Endothelial cell of umbilical vein (primary cell): ENCODE results near the gene ZNF846. TPM values are rescaled to one million over a fixed set of nuclear protein-coding genes. Genes with fewer than 3 reads are reported as not detected.

Experiments
- Bru-seq: library from RNA; stranded (reverse); fragments of 400-500 nt; gene quantifications from one replicate; lab custom pipeline; 2021; lab: Mats Ljungman, UMichigan
- BruChase-seq, 2 experiments: library from RNA; stranded (reverse); fragments of 400-500 nt; gene quantifications; one replicate each; lab custom pipeline; 2021; lab: Mats Ljungman, UMichigan
- BruUV-seq: library from RNA; stranded (reverse); fragments of 400-500 nt; replicated peaks from 2 replicates; lab custom pipeline; 2021; lab: Mats Ljungman, UMichigan
- CTCF ChIA-PET: fragments of 300-600, 350-600 bp; sonication (Branson Sonifier 250); formaldehyde crosslinking; loops from one replicate; lab custom pipeline; 2021; ENCODE audit warnings: antibody characterized with exemption, inconsistent platforms; lab: Charles Lee
- POLR2A ChIA-PET: fragments of 300-600, 350-600 bp; sonication (Branson Sonifier 250); formaldehyde crosslinking; loops from one replicate; lab custom pipeline; 2021; ENCODE audit warnings: antibody characterized with exemption, inconsistent platforms; lab: Charles Lee
- DNase-seq: peaks from one replicate; pipeline ENCODE4 v3.0.0-alpha.2; 2011; ENCODE audit warnings: low read depth, low spot score
- FAIRE-seq: peaks from 2 replicates; lab custom pipeline; 2011; peaks lifted over from hg19 to GRCh38; lab: Jason Lieb, UNC
- H2AFZ ChIP-seq: 2 replicates; pipeline ENCODE4 v1.6.0; 2012; ENCODE audit warnings: low read depth, low read length, control low read depth, inconsistent platforms
- H3K27ac ChIP-seq: 2 replicates; pipeline ENCODE4 v1.5.1; 2011; ENCODE audit warnings: low read depth, mild to moderate bottlenecking, control low read depth, low read length, moderate library complexity; ENCODE audit not compliant: insufficient read depth
- H3K27me3 ChIP-seq, 2 experiments: 2 replicates each; pipeline versions ENCODE4 v1.6.0 to v1.6.1; 2011; ENCODE audit warnings: low read length in 2 of 2, mixed read lengths in 1 of 2; ENCODE audit not compliant: control insufficient read depth in 2 of 2, insufficient read depth in 2 of 2
- H3K36me3 ChIP-seq, 2 experiments: 2 replicates in 1 of 2; 3 replicates in 1 of 2; pipeline ENCODE4 v1.5.1; 2011; ENCODE audit warnings: low read length in 2 of 2, mild to moderate bottlenecking in 1 of 2, moderate library complexity in 1 of 2; ENCODE audit not compliant: control insufficient read depth in 2 of 2, insufficient read depth in 2 of 2; ENCODE audit errors: extremely low read depth in 1 of 2
- H3K4me1 ChIP-seq: 3 replicates; pipeline ENCODE4 v1.5.1; 2011; ENCODE audit warnings: mild to moderate bottlenecking, low read length; ENCODE audit not compliant: control insufficient read depth, insufficient read depth; ENCODE audit errors: extremely low read depth
- H3K4me2 ChIP-seq: 2 replicates; pipeline ENCODE4 v1.6.1; 2011; ENCODE audit warnings: low read length, control low read depth, mixed read lengths; ENCODE audit not compliant: insufficient read depth
- H3K4me3 ChIP-seq, 3 experiments: fragments of 200-600 bp in 1 of 3; sonication (generic), shearing (Covaris generic) in 1 of 3; replicated peaks in 1 of 3; 2 replicates each; pipeline ENCODE4 v1.5.1; 2011 to 2016; ENCODE audit warnings: control low read depth in 3 of 3, low read length in 3 of 3, mild to moderate bottlenecking in 2 of 3, inconsistent platforms in 1 of 3, low read depth in 1 of 3, moderate library complexity in 1 of 3; ENCODE audit not compliant: insufficient read depth in 1 of 3
- H3K79me2 ChIP-seq: 2 replicates; pipeline ENCODE4 v1.6.0; 2012; ENCODE audit warnings: low read length, inconsistent platforms; ENCODE audit not compliant: control insufficient read depth, insufficient read depth
- H3K9ac ChIP-seq: replicated peaks from 2 replicates; pipeline ENCODE3; 2011; ENCODE audit warnings: low read length, control low read depth; ENCODE audit not compliant: insufficient read depth; ENCODE audit errors: extremely low read depth
- H3K9me1 ChIP-seq: replicated peaks from 3 replicates; pipeline ENCODE4 v1.6.0; 2011; ENCODE audit warnings: mild to moderate bottlenecking, low read length; ENCODE audit not compliant: control insufficient read depth, insufficient read depth; ENCODE audit errors: extremely low read depth
- H3K9me3 ChIP-seq: replicated peaks from 2 replicates; pipeline ENCODE4 v1.5.1; 2012; ENCODE audit warnings: low read length, inconsistent platforms; ENCODE audit not compliant: control insufficient read depth, insufficient read depth
- H4K20me1 ChIP-seq: replicated peaks from 2 replicates; pipeline ENCODE3; 2011; ENCODE audit warnings: mild to moderate bottlenecking, low read length; ENCODE audit not compliant: control insufficient read depth, insufficient read depth; ENCODE audit errors: extremely low read depth
- EZH2 ChIP-seq: IDR thresholded peaks from 2 replicates; pipeline ENCODE4 v1.6.1; 2012; ENCODE audit warnings: borderline replicate concordance, low read depth, mild to moderate bottlenecking, moderate library complexity, low read length, inconsistent platforms; ENCODE audit not compliant: severe bottlenecking
- FOS ChIP-seq: IDR thresholded peaks from 2 replicates; pipeline ENCODE4 v1.6.1; 2011; ENCODE audit warnings: mild to moderate bottlenecking, low read length, moderate library complexity, borderline replicate concordance; ENCODE audit not compliant: insufficient read depth
- GATA2 ChIP-seq: IDR thresholded peaks from 2 replicates; pipeline ENCODE4 v1.7.0; 2011; ENCODE audit warnings: low read depth, mild to moderate bottlenecking, moderate library complexity, mixed read lengths, low read length; ENCODE audit not compliant: insufficient read length, insufficient read depth
- JUN ChIP-seq: IDR thresholded peaks from 2 replicates; pipeline ENCODE4 v1.6.1; 2011; ENCODE audit warnings: borderline replicate concordance, low read depth; ENCODE audit not compliant: insufficient read length, insufficient read depth
- MYC ChIP-seq: IDR thresholded peaks from one replicate; pipeline ENCODE4 v1.6.1; 2011; ENCODE audit warnings: mild to moderate bottlenecking, low read depth, low read length
- POLR2A ChIP-seq: IDR thresholded peaks from 2 replicates; pipeline ENCODE4 v1.6.1; 2012; ENCODE audit warnings: low read depth, mild to moderate bottlenecking, control low read depth, low read length
- POLR2AphosphoS5 ChIP-seq: IDR thresholded peaks from 2 replicates; pipeline ENCODE4 v1.6.1; 2012; ENCODE audit warnings: low read depth, mild to moderate bottlenecking, control low read depth, low read length, moderate library complexity; ENCODE audit not compliant: insufficient read depth
- dilution Hi-C: fragments of 300-500 bp; cut with MboI; formaldehyde crosslinking; loops from one replicate; pipeline ENCODE4 v1.15.0; 2019; ENCODE audit warnings: low sequenced_read_pairs; ENCODE audit not compliant: extremely low pct_ligation_motif_present
- intact Hi-C: fragments of 100-400 bp; cut with micrococcal nuclease; formaldehyde crosslinking; loops from one replicate; pipeline ENCODE4 v1.10.0; 2022
- long read RNA-seq: library from polyadenylated mRNA; stranded (forward); transcript quantifications from one replicate; pipeline ENCODE4 v2.0.0, GENCODE V29; 2021
- polyA minus RNA-seq, 3 experiments: library from RNA; depleted of rRNA, polyadenylated mRNA; stranded (reverse); fragments of >200 nt; gene quantifications; 1 replicate in 1 of 3; 2 replicates in 2 of 3; pipeline ENCODE4 v1.2.3, GENCODE V29; 2011
- polyA plus RNA-seq, 4 experiments: library from polyadenylated mRNA; depleted of rRNA in 3 of 4; stranded (reverse) in 3 of 4; unstranded in 1 of 4; fragments of >200 nt; gene quantifications; 2 replicates each; pipeline versions ENCODE4 v1.2.1 to v1.2.3, GENCODE V29; 2011 to 2012; ENCODE audit warnings: missing spikeins in 1 of 4
- total RNA-seq: library from RNA; stranded (reverse); gene quantifications from 2 replicates; pipeline ENCODE4 v1.2.3, GENCODE V29; 2021
- TF ChIP-seq, protein P1 (sequence below), 2 donors: IDR thresholded peaks; 1 replicate in 1 of 2; 2 replicates in 1 of 2; pipeline ENCODE4 v1.5.1; 2011; ENCODE audit warnings: low read length in 2 of 2, mild to moderate bottlenecking in 2 of 2, moderate library complexity in 2 of 2, control low read depth in 1 of 2, inconsistent platforms in 1 of 2, low read depth in 1 of 2; ENCODE audit not compliant: insufficient read depth in 1 of 2; ENCODE audit errors: extremely low read depth in 1 of 2
- TF ChIP-seq, protein P2 (sequence below): IDR thresholded peaks from 2 replicates; pipeline ENCODE4 v1.6.1; 2011; ENCODE audit not compliant: insufficient read depth, insufficient read length

Gene ZNF846
- 6.9 and 8.3 TPM in 2 replicates for total RNA-seq
- polyA plus RNA-seq = 2.7 and 3.9 TPM in 2 replicates
- polyA plus RNA-seq (2011; cell fraction: cytosol; rRNA removed) = 3.7 and 4.4 TPM in 2 replicates
- polyA plus RNA-seq (2011; cell fraction: nucleus; rRNA removed) = 13.0 and 15.3 TPM in 2 replicates
- polyA plus RNA-seq (2012) = 5.3 and 6.9 TPM in 2 replicates
- polyA minus RNA-seq = 8.2 and 17.3 TPM in 2 replicates
- not detected for polyA minus RNA-seq (2011; cell fraction: cytosol; rRNA and poly(A)+ RNA removed)
- polyA minus RNA-seq (2011; cell fraction: nucleus; rRNA and poly(A)+ RNA removed) = 11.1 and 11.5 TPM in 2 replicates
- percentile 51 among the genes with signal in this experiment for Bru-seq, nascent RNA
- BruChase-seq, experiment 1, labeled RNA remaining after a 6-hour chase = percentile 64 among the genes with signal in this experiment
- percentile 62 among the genes with signal in this experiment for BruChase-seq, experiment 2, labeled RNA remaining after a 2-hour chase
- long read RNA-seq, partial matches to known transcripts = 2 of 4 reads
- long read RNA-seq, other reads (novel, unspliced or antisense) = 1 of 4 reads

DNA sequence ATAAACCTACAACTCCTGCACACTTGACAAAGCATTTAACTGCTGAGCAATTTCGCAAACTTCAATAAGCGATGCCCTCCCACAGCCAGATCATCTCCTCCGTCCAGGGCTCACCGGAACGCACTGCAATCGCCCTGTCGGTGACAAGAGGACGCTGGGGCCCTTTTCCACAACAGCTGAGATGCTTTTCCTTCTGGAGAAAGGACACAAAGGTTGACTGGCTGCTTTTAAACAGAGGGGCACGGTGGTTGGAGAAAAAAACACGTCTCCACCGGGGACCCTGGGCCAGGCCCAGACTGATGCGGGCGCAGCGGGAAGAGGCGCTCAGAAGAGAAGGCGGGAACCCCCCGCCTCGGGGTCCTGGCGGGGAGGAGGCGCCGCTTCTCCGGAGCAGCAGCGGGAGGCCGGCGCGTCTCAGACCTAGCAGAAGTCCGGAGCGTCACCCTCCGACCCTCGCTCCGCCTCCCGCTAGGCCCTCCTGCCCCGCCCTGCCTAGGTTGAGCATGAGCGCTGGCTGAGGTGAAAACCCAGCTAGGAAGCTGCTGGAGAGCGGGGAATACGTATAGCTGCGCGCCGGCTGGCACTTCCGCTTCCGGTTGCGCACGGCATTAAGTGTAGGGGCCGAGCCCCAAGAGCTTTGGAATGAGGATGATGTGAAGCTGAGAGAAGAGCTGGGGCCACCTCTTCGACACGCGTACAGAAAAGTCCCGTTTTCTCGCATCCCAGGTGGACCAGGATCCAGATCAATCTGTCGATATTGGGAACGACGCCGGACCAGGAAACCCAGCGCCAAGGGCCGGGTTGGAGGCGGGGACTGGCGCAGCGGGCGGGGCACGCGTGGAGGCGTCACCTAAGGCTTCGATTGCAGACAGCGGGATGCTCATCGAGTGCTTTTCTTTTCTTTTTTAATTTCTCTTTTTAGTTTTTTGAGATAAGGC is at the start of gene ZNF846:
Gene ZNF846 (minus strand): TSS at position 564 of the 938 bp plus-strand sequence. CDS start 3,788 bp downstream, outside the sequence.
- BruUV-seq = TSS peak; percentile 59
- intact Hi-C loops = loop anchor here (1.0 kb wide), 5 partner anchors 17 to 333 kb away; partner anchors contain the start of genes ZNF266, ZNF561 and ZNF562
- no peaks in the 10 kb centered on the region for H3K79me2 ChIP-seq
- no peak for TF ChIP-seq EZH2
- TF ChIP-seq, protein P1, sequence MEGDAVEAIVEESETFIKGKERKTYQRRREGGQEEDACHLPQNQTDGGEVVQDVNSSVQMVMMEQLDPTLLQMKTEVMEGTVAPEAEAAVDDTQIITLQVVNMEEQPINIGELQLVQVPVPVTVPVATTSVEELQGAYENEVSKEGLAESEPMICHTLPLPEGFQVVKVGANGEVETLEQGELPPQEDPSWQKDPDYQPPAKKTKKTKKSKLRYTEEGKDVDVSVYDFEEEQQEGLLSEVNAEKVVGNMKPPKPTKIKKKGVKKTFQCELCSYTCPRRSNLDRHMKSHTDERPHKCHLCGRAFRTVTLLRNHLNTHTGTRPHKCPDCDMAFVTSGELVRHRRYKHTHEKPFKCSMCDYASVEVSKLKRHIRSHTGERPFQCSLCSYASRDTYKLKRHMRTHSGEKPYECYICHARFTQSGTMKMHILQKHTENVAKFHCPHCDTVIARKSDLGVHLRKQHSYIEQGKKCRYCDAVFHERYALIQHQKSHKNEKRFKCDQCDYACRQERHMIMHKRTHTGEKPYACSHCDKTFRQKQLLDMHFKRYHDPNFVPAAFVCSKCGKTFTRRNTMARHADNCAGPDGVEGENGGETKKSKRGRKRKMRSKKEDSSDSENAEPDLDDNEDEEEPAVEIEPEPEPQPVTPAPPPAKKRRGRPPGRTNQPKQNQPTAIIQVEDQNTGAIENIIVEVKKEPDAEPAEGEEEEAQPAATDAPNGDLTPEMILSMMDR (IDR thresholded peaks at IDR 0.05; ENCODE audit: extremely low read depth in 1 of 2, insufficient read depth in 1 of 2, low read depth in 1 of 2, low read length in 2 of 2) = no peak
- TF ChIP-seq MYC = peak; percentile 6
- TF ChIP-seq POLR2A = peak; percentile 72
- no peak for TF ChIP-seq JUN
- no peak for TF ChIP-seq FOS
- no peak for TF ChIP-seq GATA2
- TF ChIP-seq, protein P2, sequence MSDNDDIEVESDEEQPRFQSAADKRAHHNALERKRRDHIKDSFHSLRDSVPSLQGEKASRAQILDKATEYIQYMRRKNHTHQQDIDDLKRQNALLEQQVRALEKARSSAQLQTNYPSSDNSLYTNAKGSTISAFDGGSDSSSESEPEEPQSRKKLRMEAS = no peak
- TF ChIP-seq POLR2AphosphoS5 = peak; percentile 88
- H3K9me3 ChIP-seq = no peaks in the 10 kb centered on the region
- DNase-seq (peak; percentile 93), FAIRE-seq (peak; percentile 94)
- H3K4me3 ChIP-seq = peak within 1 kb of the TSS; percentile 42 to 85 (median 83)
- H3K27ac ChIP-seq = peak within 1 kb of the TSS; percentile 85
- peak within 1 kb of the TSS; percentile 88 for H3K9ac ChIP-seq
- H2AFZ ChIP-seq = peak within 1 kb of the TSS; percentile 98
- peak within 1 kb of the TSS; percentile 97 for H3K4me2 ChIP-seq
- no peaks in the 10 kb centered on the region for H3K9me1 ChIP-seq
- H4K20me1 ChIP-seq = no peaks in the 10 kb centered on the region
- no peaks in the 10 kb centered on the region for H3K27me3 ChIP-seq
- peaks cover 7% of the 10 kb centered on the region for H3K4me1 ChIP-seq
- H3K36me3 ChIP-seq = no peaks in the 10 kb centered on the region
- ChIA-PET POLR2A (interaction anchor here (0.5 kb wide), 1 partner anchor 1050 kb away, joined by 3 read pairs; no protein-coding TSS in a partner anchor), CTCF (interaction anchor here (0.9 to 2.2 kb wide), 3 partner anchors 27 to 143 kb away, joined by 3 to 13 read pairs (median 4); no protein-coding TSS in a partner anchor)
- dilution Hi-C loops = no loop called here
